Panc1 (cell line): ENCODE measurements around the gene MC1R.

ENCODE experiments used
- CTCF ChIP-seq: fragments of 450-650 bp; IDR thresholded peaks from 2 replicates; pipeline ENCODE4 v1.5.1; 2017; ENCODE audit warnings: mild to moderate bottlenecking
- POLR2AphosphoS5 ChIP-seq: IDR thresholded peaks from 2 replicates; pipeline ENCODE4 v1.6.1; 2012; ENCODE audit warnings: mild to moderate bottlenecking, low read depth, low read length, moderate library complexity
- REST ChIP-seq, 2 experiments: IDR thresholded peaks; 2 replicates each; pipeline ENCODE4 v1.6.1; 2011 to 2012; ENCODE audit warnings: low read depth in 2 of 2, control low read depth in 1 of 2, low read length in 1 of 2, mild to moderate bottlenecking in 1 of 2, moderate library complexity in 1 of 2; ENCODE audit not compliant: insufficient read depth in 1 of 2
- SIN3A ChIP-seq: IDR thresholded peaks from 2 replicates; pipeline ENCODE4 v1.6.1; 2012; ENCODE audit warnings: low read depth, mild to moderate bottlenecking, low read length, moderate library complexity, borderline replicate concordance; ENCODE audit not compliant: insufficient read depth

GRCh38 chr16:89870440-89870839 lies 48.2 kb upstream of the MC1R start:
- no peak for TF ChIP-seq CTCF
- TF ChIP-seq REST (IDR thresholded peaks at IDR 0.05; ENCODE audit: insufficient read depth in 1 of 2, low read depth in 2 of 2, low read length in 1 of 2), result no peak
- TF ChIP-seq SIN3A, result no peak
- no peak for TF ChIP-seq POLR2AphosphoS5
